ENCODE results near the gene APOM.

Gene APOM

GRCh38 chr6:31669676-31670075, 14.0 kb downstream of the APOM start, which contains the start of gene LY6G5B:
Gene LY6G5B, plus strand, starts transcription at chr6:31669976. Its CDS starts 975 bp downstream, at chr6:31670951.
- ChIA-PET CTCF (no interaction called here), POLR2A (interaction anchor here (1.1 to 1.5 kb wide), 2 partner anchors 9 to 34 kb away, joined by 3 to 4 read pairs; partner anchors contain the start of gene C6orf47)
- TF ChIP-seq TARDBP (IDR thresholded peaks at IDR 0.05) (no peak), L3MBTL2 (conservative IDR thresholded peaks at IDR 0.05) (no peak), HDGF (IDR thresholded peaks at IDR 0.05; ENCODE audit: borderline replicate concordance) (no peak), SUZ12 (IDR thresholded peaks at IDR 0.05) (no peak), SP1 (IDR thresholded peaks at IDR 0.05) (no peak), FOXK2 (IDR thresholded peaks at IDR 0.05) (no peak), CTBP1 (IDR thresholded peaks at IDR 0.05; ENCODE audit: borderline replicate concordance) (no peak), ARNT (IDR thresholded peaks at IDR 0.05) (no peak), LEF1 (IDR thresholded peaks at IDR 0.05; ENCODE audit: borderline replicate concordance) (no peak), PKNOX1 (IDR thresholded peaks at IDR 0.05) (no peak), ELF4 (IDR thresholded peaks at IDR 0.05) (no peak), NFRKB (IDR thresholded peaks at IDR 0.05) (no peak), BHLHE40 (IDR thresholded peaks at IDR 0.05; ENCODE audit: borderline replicate concordance) (no peak), FOXM1 (IDR thresholded peaks at IDR 0.05; ENCODE audit: borderline replicate concordance) (no peak), ZNF384 (IDR thresholded peaks at IDR 0.05) (no peak), FOXA1 (IDR thresholded peaks at IDR 0.05) (no peak)

GRCh38 chr6:31676322-31676903, 20.7 kb downstream of the APOM start:
- TF ChIP-seq SUZ12 (IDR thresholded peaks at IDR 0.05) (no peak), FOXM1 (IDR thresholded peaks at IDR 0.05; ENCODE audit: borderline replicate concordance) (no peak), FOXK2 (IDR thresholded peaks at IDR 0.05) (no peak), FOXA1 (IDR thresholded peaks at IDR 0.05) (no peak), SP1 (IDR thresholded peaks at IDR 0.05) (no peak), CTBP1 (IDR thresholded peaks at IDR 0.05; ENCODE audit: borderline replicate concordance) (no peak), BHLHE40 (IDR thresholded peaks at IDR 0.05; ENCODE audit: borderline replicate concordance) (no peak), HDGF (IDR thresholded peaks at IDR 0.05; ENCODE audit: borderline replicate concordance) (no peak), ZNF384 (IDR thresholded peaks at IDR 0.05) (no peak), TARDBP (IDR thresholded peaks at IDR 0.05) (no peak), ELF4 (IDR thresholded peaks at IDR 0.05) (no peak), NFRKB (IDR thresholded peaks at IDR 0.05) (no peak), L3MBTL2 (conservative IDR thresholded peaks at IDR 0.05) (no peak), PKNOX1 (IDR thresholded peaks at IDR 0.05) (no peak)

More at GRCh38 chr6:31669676-31670075, 14.0 kb downstream of the APOM start, which contains the start of gene LY6G5B:
- no peak for DNase-seq (ENCODE audit: extremely low spot score)

GRCh38 chr6:31676904-31677303, 21.2 kb downstream of the APOM start:
- no peak for DNase-seq (ENCODE audit: extremely low spot score)
- ChIA-PET CTCF (no interaction called here), POLR2A (interaction anchor here (1.8 kb wide), 1 partner anchor 16 kb away, joined by 5 read pairs; the partner anchor contains the start of gene C6orf47)
- TF ChIP-seq ELF4 (IDR thresholded peaks at IDR 0.05) (no peak), TARDBP (IDR thresholded peaks at IDR 0.05) (no peak), SP1 (IDR thresholded peaks at IDR 0.05) (no peak), FOXA1 (IDR thresholded peaks at IDR 0.05) (no peak), FOXM1 (IDR thresholded peaks at IDR 0.05; ENCODE audit: borderline replicate concordance) (no peak), ARNT (IDR thresholded peaks at IDR 0.05) (no peak), ZNF384 (IDR thresholded peaks at IDR 0.05) (no peak), SUZ12 (IDR thresholded peaks at IDR 0.05) (no peak), HDGF (IDR thresholded peaks at IDR 0.05; ENCODE audit: borderline replicate concordance) (no peak), BHLHE40 (IDR thresholded peaks at IDR 0.05; ENCODE audit: borderline replicate concordance) (no peak), LEF1 (IDR thresholded peaks at IDR 0.05; ENCODE audit: borderline replicate concordance) (no peak)

More at GRCh38 chr6:31676322-31676903, 20.7 kb downstream of the APOM start:
- ChIA-PET POLR2A (interaction anchor here (1.0 to 1.8 kb wide), 2 partner anchors 12 to 16 kb away, joined by 3 to 5 read pairs; partner anchors contain the start of genes C6orf47 and GPANK1), CTCF (no interaction called here)
- DNase-seq (ENCODE audit: extremely low spot score), result no peak

- no peak for DNase-seq (ENCODE audit: extremely low spot score)
- CTCF ChIA-PET, result no interaction called here
- TF ChIP-seq HDGF (IDR thresholded peaks at IDR 0.05; ENCODE audit: borderline replicate concordance) (no peak), SUZ12 (IDR thresholded peaks at IDR 0.05) (no peak), SP1 (IDR thresholded peaks at IDR 0.05) (no peak), ELF4 (IDR thresholded peaks at IDR 0.05) (no peak), LEF1 (IDR thresholded peaks at IDR 0.05; ENCODE audit: borderline replicate concordance) (no peak), TARDBP (IDR thresholded peaks at IDR 0.05) (no peak), FOXM1 (IDR thresholded peaks at IDR 0.05; ENCODE audit: borderline replicate concordance) (no peak), ARNT (IDR thresholded peaks at IDR 0.05) (no peak), FOXA1 (IDR thresholded peaks at IDR 0.05) (no peak), NFRKB (IDR thresholded peaks at IDR 0.05) (no peak), BHLHE40 (IDR thresholded peaks at IDR 0.05; ENCODE audit: borderline replicate concordance) (no peak), CTBP1 (IDR thresholded peaks at IDR 0.05; ENCODE audit: borderline replicate concordance) (no peak), FOXK2 (IDR thresholded peaks at IDR 0.05) (no peak), PKNOX1 (IDR thresholded peaks at IDR 0.05) (no peak), ZNF384 (IDR thresholded peaks at IDR 0.05) (no peak)
These were observed 22.3 kb downstream of the APOM start for GRCh38 chr6:31677955-31678354.

More at GRCh38 chr6:31677955-31678354, 22.3 kb downstream of the APOM start:
- POLR2A ChIA-PET, result interaction anchor here (0.7 to 1.8 kb wide), 3 partner anchors 17 to 152 kb away, joined by 3 to 5 read pairs (median 3); partner anchors contain the start of genes C6orf47 and MSH5
